ENCODE measurements around the gene ABCC9.

The ABCC9 gene

DNA sequence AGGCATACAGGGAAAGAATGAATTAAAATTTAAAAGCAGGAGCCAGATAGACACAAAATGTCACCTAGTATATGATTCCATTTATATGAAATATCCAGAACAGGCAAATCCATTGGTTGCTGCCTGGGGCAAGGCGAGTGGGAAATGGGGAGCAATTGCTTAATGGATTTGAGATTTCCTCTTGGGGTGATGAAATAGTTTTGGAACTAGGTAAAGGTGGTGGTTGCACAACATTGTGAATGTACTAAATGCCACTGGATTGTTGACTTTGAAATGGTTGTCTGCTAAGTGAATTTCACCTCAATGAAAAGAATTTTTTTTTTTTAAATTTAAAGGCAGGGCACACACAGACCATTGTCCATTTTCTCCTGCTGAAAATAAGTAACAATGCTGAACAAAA lies 61.9 kb downstream of the ABCC9 start:
- H2BK5ac ChIP-seq (ENCODE audit: low read depth, low read length, poor library complexity): no peak overlapping the region
- H3K4ac ChIP-seq (ENCODE audit: low read depth, low read length): no peak overlapping the region
- H4K91ac ChIP-seq (ENCODE audit: low read depth, low read length): no peak overlapping the region
- no peaks in the 10 kb centered on the region for H3K36me3 ChIP-seq (ENCODE audit: control insufficient read depth in 1 of 2, insufficient read depth in 2 of 2, low read length in 2 of 2)
- no peak overlapping the region for H2AK5ac ChIP-seq (ENCODE audit: low read length)
- no peak for DNase-seq
- no peaks in the 10 kb centered on the region for H3K4me1 ChIP-seq (ENCODE audit: control insufficient read depth in 1 of 2, insufficient read depth in 2 of 2, low read length in 2 of 2)
- no peak overlapping the region for H3K18ac ChIP-seq (ENCODE audit: low read length)
- H4K8ac ChIP-seq (ENCODE audit: low read depth, low read length): no peak overlapping the region
- no peak overlapping the region for H3K23ac ChIP-seq (ENCODE audit: low read length)
- no peaks in the 10 kb centered on the region for H3K79me2 ChIP-seq (ENCODE audit: control insufficient read depth, insufficient read depth, low read length, poor library complexity)
- no CpG with 5 or more reads among the region's 1 CpG for WGBS (ENCODE audit: extremely low coverage, insufficient coverage, insufficient read length)
- no peak overlapping the region for H3K4me3 ChIP-seq (ENCODE audit: low read depth, low read length)
- no peak overlapping the region for H4K12ac ChIP-seq (ENCODE audit: low read depth, low read length)
- H3K27ac ChIP-seq (ENCODE audit: low read depth, low read length): no peak overlapping the region
- H3K9me3 ChIP-seq (ENCODE audit: insufficient read depth, low read depth, low read length): no peaks in the 10 kb centered on the region
- H2BK12ac ChIP-seq (ENCODE audit: low read length): no peak overlapping the region
- no peak overlapping the region for H3K14ac ChIP-seq (ENCODE audit: low read length)
- H3K27me3 ChIP-seq (ENCODE audit: insufficient read depth, low read length): no peaks in the 10 kb centered on the region
- H3K4me2 ChIP-seq (ENCODE audit: low read length): no peak overlapping the region
- no peaks in the 10 kb centered on the region for H3K79me1 ChIP-seq (ENCODE audit: low read length)
- no peak overlapping the region for H3K9ac ChIP-seq (ENCODE audit: low read length)
- H2BK120ac ChIP-seq (ENCODE audit: insufficient read depth, low read length, poor library complexity): no peak overlapping the region
- H2AFZ ChIP-seq (ENCODE audit: insufficient read depth, low read length, poor library complexity): no peak overlapping the region

DNA sequence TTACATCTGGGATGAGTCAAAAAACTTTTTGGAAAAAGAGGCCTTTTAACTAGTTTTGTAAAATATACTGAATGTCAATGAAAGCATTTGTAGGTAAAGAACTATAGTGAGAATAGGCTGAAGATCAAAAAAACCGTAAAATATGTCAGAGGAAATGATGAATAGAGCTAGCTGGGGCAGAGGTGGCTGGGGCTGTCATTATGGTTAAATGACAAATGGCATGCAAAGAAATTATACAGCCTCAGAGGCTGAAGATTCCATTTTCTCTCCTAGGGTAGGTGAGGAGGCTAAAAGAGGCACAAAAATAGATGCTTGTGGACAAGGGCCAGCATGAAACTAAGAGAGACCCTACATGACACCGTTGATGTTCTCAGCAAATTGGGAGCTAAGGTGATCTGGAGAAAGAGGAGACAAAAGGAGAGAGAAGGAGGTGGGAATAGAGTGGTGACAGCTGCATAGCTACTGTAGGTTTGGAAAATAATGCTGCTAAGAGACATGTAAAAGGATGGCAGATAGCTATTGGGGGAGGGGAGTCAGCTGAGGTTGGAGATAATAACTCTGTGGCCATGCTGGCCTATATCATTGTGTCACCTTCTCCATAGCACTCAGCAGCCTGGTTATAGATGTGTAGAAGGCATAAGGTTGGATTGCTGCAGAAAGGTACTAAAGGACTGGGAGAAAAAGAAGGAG lies 63.8 kb downstream of the ABCC9 start:
- Histone ChIP-seq H3K14ac (ENCODE audit: low read length) (no peak overlapping the region), H3K9me3 (ENCODE audit: insufficient read depth, low read depth, low read length) (no peaks in the 10 kb centered on the region), H2BK120ac (ENCODE audit: insufficient read depth, low read length, poor library complexity) (no peak overlapping the region), H3K4me2 (ENCODE audit: low read length) (no peak overlapping the region), H3K27me3 (ENCODE audit: insufficient read depth, low read length) (no peaks in the 10 kb centered on the region), H3K23ac (ENCODE audit: low read length) (no peak overlapping the region), H2BK12ac (ENCODE audit: low read length) (no peak overlapping the region), H3K9ac (ENCODE audit: low read length) (no peak overlapping the region), H2AK5ac (ENCODE audit: low read length) (no peak overlapping the region), H4K8ac (ENCODE audit: low read depth, low read length) (no peak overlapping the region), H2AFZ (ENCODE audit: insufficient read depth, low read length, poor library complexity) (no peak overlapping the region), H4K91ac (ENCODE audit: low read depth, low read length) (no peak overlapping the region), H3K27ac (ENCODE audit: low read depth, low read length) (no peak overlapping the region), H3K4me1 (ENCODE audit: control insufficient read depth in 1 of 2, insufficient read depth in 2 of 2, low read length in 2 of 2) (no peaks in the 10 kb centered on the region), H3K79me2 (ENCODE audit: control insufficient read depth, insufficient read depth, low read length, poor library complexity) (no peaks in the 10 kb centered on the region), H2BK5ac (ENCODE audit: low read depth, low read length, poor library complexity) (no peak overlapping the region), H3K18ac (ENCODE audit: low read length) (no peak overlapping the region), H3K79me1 (ENCODE audit: low read length) (no peaks in the 10 kb centered on the region), H3K36me3 (ENCODE audit: control insufficient read depth in 1 of 2, insufficient read depth in 2 of 2, low read length in 2 of 2) (no peaks in the 10 kb centered on the region), H4K12ac (ENCODE audit: low read depth, low read length) (no peak overlapping the region), H3K4me3 (ENCODE audit: low read depth, low read length) (no peak overlapping the region), H3K4ac (ENCODE audit: low read depth, low read length) (no peak overlapping the region)
- no peak for DNase-seq
- no CpG with 5 or more reads among the region's 2 CpGs for WGBS (ENCODE audit: extremely low coverage, insufficient coverage, insufficient read length)

DNA sequence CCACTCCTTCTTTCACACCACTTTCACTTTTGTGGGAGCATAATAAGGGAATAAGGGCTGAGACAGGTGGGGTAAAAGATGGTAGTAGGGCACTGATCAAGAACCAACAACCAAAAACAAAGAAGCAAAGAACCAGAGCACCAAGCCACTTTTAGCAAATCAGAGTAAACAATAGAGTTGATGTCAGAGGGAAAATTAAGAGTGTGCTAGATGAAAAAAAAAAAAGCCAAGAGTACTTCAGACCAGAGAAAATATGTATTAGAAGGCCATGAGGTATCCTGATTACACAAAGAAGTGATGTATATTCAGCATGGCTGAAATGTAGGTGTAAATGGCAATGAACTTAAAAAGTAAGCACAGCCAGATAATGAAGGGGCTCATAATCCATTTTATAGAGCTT lies 75.4 kb downstream of the ABCC9 start:
- H3K27ac ChIP-seq (ENCODE audit: low read depth, low read length): no peak overlapping the region
- H3K79me2 ChIP-seq (ENCODE audit: control insufficient read depth, insufficient read depth, low read length, poor library complexity): no peaks in the 10 kb centered on the region
- no peak overlapping the region for H3K4ac ChIP-seq (ENCODE audit: low read depth, low read length)
- no peak for DNase-seq
- H3K4me1 ChIP-seq (ENCODE audit: control insufficient read depth in 1 of 2, insufficient read depth in 2 of 2, low read length in 2 of 2): no peaks in the 10 kb centered on the region
- no peak overlapping the region for H3K4me3 ChIP-seq (ENCODE audit: low read depth, low read length)
- no peaks in the 10 kb centered on the region for H3K27me3 ChIP-seq (ENCODE audit: insufficient read depth, low read length)
- no peak overlapping the region for H3K23ac ChIP-seq (ENCODE audit: low read length)
- no peak overlapping the region for H4K12ac ChIP-seq (ENCODE audit: low read depth, low read length)
- no peak overlapping the region for H4K8ac ChIP-seq (ENCODE audit: low read depth, low read length)
- no peak overlapping the region for H4K91ac ChIP-seq (ENCODE audit: low read depth, low read length)
- no peak overlapping the region for H3K4me2 ChIP-seq (ENCODE audit: low read length)
- H2BK12ac ChIP-seq (ENCODE audit: low read length): no peak overlapping the region
- H2BK5ac ChIP-seq (ENCODE audit: low read depth, low read length, poor library complexity): no peak overlapping the region
- H2AFZ ChIP-seq (ENCODE audit: insufficient read depth, low read length, poor library complexity): no peak overlapping the region
- H3K14ac ChIP-seq (ENCODE audit: low read length): no peak overlapping the region
- H3K9ac ChIP-seq (ENCODE audit: low read length): no peak overlapping the region
- H3K36me3 ChIP-seq (ENCODE audit: control insufficient read depth in 1 of 2, insufficient read depth in 2 of 2, low read length in 2 of 2): no peaks in the 10 kb centered on the region
- H3K18ac ChIP-seq (ENCODE audit: low read length): no peak overlapping the region
- no peak overlapping the region for H2BK120ac ChIP-seq (ENCODE audit: insufficient read depth, low read length, poor library complexity)
- H3K79me1 ChIP-seq (ENCODE audit: low read length): no peaks in the 10 kb centered on the region
- no peaks in the 10 kb centered on the region for H3K9me3 ChIP-seq (ENCODE audit: insufficient read depth, low read depth, low read length)
- H2AK5ac ChIP-seq (ENCODE audit: low read length): no peak overlapping the region

DNA sequence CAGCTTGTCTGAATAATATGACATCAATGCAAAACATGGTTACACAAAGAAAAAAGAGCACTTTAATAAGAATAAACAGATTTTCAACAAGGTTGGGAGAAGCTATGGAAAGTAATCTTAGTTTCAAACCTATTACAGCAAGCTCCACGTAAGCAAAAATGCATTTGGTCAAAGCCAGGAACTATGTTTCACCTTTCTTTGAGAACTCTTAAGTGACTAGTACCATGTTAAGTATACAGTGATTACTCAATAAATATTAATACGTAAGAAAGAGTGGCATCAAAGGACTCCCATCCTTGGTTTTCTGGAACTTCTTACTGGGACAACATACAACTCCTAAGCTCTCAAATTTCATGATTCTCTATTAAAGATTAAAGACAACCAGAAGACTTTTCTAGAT lies 80.7 kb downstream of the ABCC9 start:
- Histone ChIP-seq H3K4ac (ENCODE audit: low read depth, low read length) (no peak overlapping the region), H3K79me2 (ENCODE audit: control insufficient read depth, insufficient read depth, low read length, poor library complexity) (no peaks in the 10 kb centered on the region), H3K27ac (ENCODE audit: low read depth, low read length) (no peak overlapping the region), H4K91ac (ENCODE audit: low read depth, low read length) (no peak overlapping the region), H3K4me1 (ENCODE audit: control insufficient read depth in 1 of 2, insufficient read depth in 2 of 2, low read length in 2 of 2) (no peaks in the 10 kb centered on the region), H2BK12ac (ENCODE audit: low read length) (no peak overlapping the region), H3K14ac (ENCODE audit: low read length) (no peak overlapping the region), H3K27me3 (ENCODE audit: insufficient read depth, low read length) (no peaks in the 10 kb centered on the region), H3K4me2 (ENCODE audit: low read length) (no peak overlapping the region), H3K23ac (ENCODE audit: low read length) (no peak overlapping the region), H2BK120ac (ENCODE audit: insufficient read depth, low read length, poor library complexity) (no peak overlapping the region), H3K9me3 (ENCODE audit: insufficient read depth, low read depth, low read length) (no peaks in the 10 kb centered on the region), H4K12ac (ENCODE audit: low read depth, low read length) (no peak overlapping the region), H3K4me3 (ENCODE audit: low read depth, low read length) (no peak overlapping the region), H3K9ac (ENCODE audit: low read length) (no peak overlapping the region), H3K79me1 (ENCODE audit: low read length) (no peaks in the 10 kb centered on the region), H4K8ac (ENCODE audit: low read depth, low read length) (no peak overlapping the region), H2AFZ (ENCODE audit: insufficient read depth, low read length, poor library complexity) (no peak overlapping the region), H2AK5ac (ENCODE audit: low read length) (no peak overlapping the region), H3K18ac (ENCODE audit: low read length) (no peak overlapping the region), H2BK5ac (ENCODE audit: low read depth, low read length, poor library complexity) (no peak overlapping the region), H3K36me3 (ENCODE audit: control insufficient read depth in 1 of 2, insufficient read depth in 2 of 2, low read length in 2 of 2) (no peaks in the 10 kb centered on the region)
- DNase-seq: no peak
- no CpG with 5 or more reads among the region's 2 CpGs for WGBS (ENCODE audit: extremely low coverage, insufficient coverage, insufficient read length)
